H9 (cell line): ENCODE data around the gene ZNF79. TPM values are rescaled to one million over a fixed set of nuclear protein-coding genes. Genes with fewer than 3 reads are reported as not detected.

ENCODE experiments used
- DNase-seq: peaks from one replicate; pipeline ENCODE4 v3.0.0-alpha.2; 2017
- H2AFZ ChIP-seq: one replicate; pipeline ENCODE4 v1.6.1; 2013; ENCODE audit warnings: mild to moderate bottlenecking, low read length, control low read depth, moderate library complexity
- H2AK5ac ChIP-seq: 2 replicates; pipeline ENCODE4 v1.6.1; 2013; ENCODE audit warnings: low read length, control low read depth, mixed read lengths; ENCODE audit not compliant: insufficient read length
- H2BK120ac ChIP-seq: one replicate; pipeline ENCODE4 v1.6.1; 2013; ENCODE audit warnings: low read depth, mild to moderate bottlenecking, low read length, control low read depth, inconsistent platforms; ENCODE audit not compliant: poor library complexity, severe bottlenecking
- H2BK12ac ChIP-seq: 2 replicates; pipeline ENCODE4 v1.6.1; 2013; ENCODE audit warnings: low read length, control low read depth, mixed read lengths, low read depth; ENCODE audit not compliant: insufficient read length
- H2BK15ac ChIP-seq: 2 replicates; pipeline ENCODE4 v1.6.1; 2013; ENCODE audit warnings: low read depth, low read length, control low read depth
- H2BK20ac ChIP-seq: one replicate; pipeline ENCODE4 v1.6.1; 2013; ENCODE audit warnings: low read depth, mild to moderate bottlenecking, low read length, control low read depth, inconsistent platforms; ENCODE audit not compliant: poor library complexity, severe bottlenecking
- H2BK5ac ChIP-seq: 2 replicates; pipeline ENCODE4 v1.6.1; 2013; ENCODE audit warnings: low read length, control low read depth, mixed read lengths; ENCODE audit not compliant: insufficient read length
- H3K14ac ChIP-seq: 2 replicates; pipeline ENCODE4 v1.6.1; 2013; ENCODE audit warnings: low read length, control low read depth; ENCODE audit not compliant: insufficient read depth
- H3K18ac ChIP-seq: 2 replicates; pipeline ENCODE4 v1.6.1; 2013; ENCODE audit warnings: low read depth, mild to moderate bottlenecking, mixed read lengths, low read length, control low read depth; ENCODE audit not compliant: insufficient read length
- H3K23ac ChIP-seq: 2 replicates; pipeline ENCODE4 v1.6.1; 2013; ENCODE audit warnings: low read length, control low read depth, mixed read lengths, low read depth; ENCODE audit not compliant: insufficient read length
- H3K23me2 ChIP-seq: 2 replicates; pipeline ENCODE4 v1.6.1; 2013; ENCODE audit warnings: low read depth, mild to moderate bottlenecking, mixed read lengths, low read length, control low read depth; ENCODE audit not compliant: insufficient read length, poor library complexity, severe bottlenecking
- H3K27ac ChIP-seq: 2 replicates; pipeline ENCODE4 v1.5.1; 2013; ENCODE audit warnings: low read length, control low read depth, mixed read lengths, low read depth; ENCODE audit not compliant: insufficient read length
- H3K27me3 ChIP-seq: 2 replicates; pipeline ENCODE4 v1.6.1; 2013; ENCODE audit warnings: low read length, control low read depth, inconsistent platforms; ENCODE audit not compliant: insufficient read depth
- H3K4ac ChIP-seq: 2 replicates; pipeline ENCODE4 v1.6.1; 2013; ENCODE audit warnings: low read depth, mild to moderate bottlenecking, control low read depth, inconsistent platforms, low read length, moderate library complexity
- H3K4me1 ChIP-seq: 2 replicates; pipeline ENCODE4 v1.6.1; 2013; ENCODE audit warnings: low read length, control low read depth, inconsistent platforms; ENCODE audit not compliant: insufficient read depth
- H3K4me2 ChIP-seq: 2 replicates; pipeline ENCODE4 v1.6.1; 2013; ENCODE audit warnings: low read length, control low read depth, mixed read lengths; ENCODE audit not compliant: insufficient read length, insufficient read depth
- H3K56ac ChIP-seq: 2 replicates; pipeline ENCODE4 v1.6.1; 2013; ENCODE audit warnings: low read depth, mild to moderate bottlenecking, mixed read lengths, low read length, control low read depth; ENCODE audit not compliant: insufficient read length
- H3K79me1 ChIP-seq: 2 replicates; pipeline ENCODE4 v1.6.1; 2013; ENCODE audit warnings: low read depth, mild to moderate bottlenecking, moderate library complexity, low read length, control low read depth, inconsistent platforms; ENCODE audit not compliant: insufficient read depth, poor library complexity, severe bottlenecking
- H3K79me2 ChIP-seq: 2 replicates; pipeline ENCODE4 v1.6.1; 2013; ENCODE audit warnings: low read length, control low read depth, inconsistent platforms; ENCODE audit not compliant: insufficient read depth
- H3K9ac ChIP-seq: 2 replicates; pipeline ENCODE4 v1.6.1; 2013; ENCODE audit warnings: low read length, control low read depth, mixed read lengths; ENCODE audit not compliant: insufficient read length; ENCODE audit errors: extremely low read depth
- H3K9me3 ChIP-seq: one replicate; pipeline ENCODE4 v1.6.1; 2013; ENCODE audit warnings: low read depth, low read length, inconsistent platforms; ENCODE audit not compliant: control insufficient read depth
- H3T11ph ChIP-seq: one replicate; pipeline ENCODE4 v1.6.1; 2013; ENCODE audit warnings: mild to moderate bottlenecking, low read length, control low read depth, inconsistent platforms
- H4K20me1 ChIP-seq: one replicate; pipeline ENCODE4 v1.6.1; 2013; ENCODE audit not compliant: control insufficient read depth, insufficient read length, insufficient read depth
- H4K5ac ChIP-seq: 2 replicates; pipeline ENCODE4 v1.6.1; 2013; ENCODE audit warnings: low read depth, mild to moderate bottlenecking, mixed read lengths, low read length, control low read depth; ENCODE audit not compliant: insufficient read length
- H4K8ac ChIP-seq: replicated peaks from 2 replicates; pipeline ENCODE4 v1.6.1; 2013; ENCODE audit warnings: low read length, control low read depth, mixed read lengths, low read depth; ENCODE audit not compliant: insufficient read length
- H4K91ac ChIP-seq: 2 replicates; pipeline ENCODE4 v1.6.1; 2013; ENCODE audit warnings: low read depth, mild to moderate bottlenecking, moderate library complexity, mixed read lengths, low read length, control low read depth; ENCODE audit not compliant: insufficient read length
- H3K27ac Mint-ChIP-seq, 3 experiments: 2 replicates in 2 of 3; 3 replicates in 1 of 3; pipeline ENCODE4 v1.8.0; 2020 to 2021; ENCODE audit warnings: mixed read lengths in 3 of 3, mild to moderate bottlenecking in 1 of 3, moderate library complexity in 1 of 3
- H3K27me3 Mint-ChIP-seq: 2 replicates; pipeline ENCODE4 v1.8.0; 2021; ENCODE audit warnings: low read depth, mild to moderate bottlenecking, moderate library complexity, mixed read lengths
- H3K36me3 Mint-ChIP-seq, 3 experiments: 2 replicates in 2 of 3; 3 replicates in 1 of 3; pipeline ENCODE4 v1.8.0; 2020 to 2021; ENCODE audit warnings: low read depth in 3 of 3, mixed read lengths in 3 of 3; ENCODE audit not compliant: insufficient read depth in 1 of 3
- H3K4me1 Mint-ChIP-seq, 2 experiments: 2 replicates each; pipeline ENCODE4 v1.8.0; 2020; ENCODE audit warnings: mixed read lengths in 2 of 2
- H3K4me3 Mint-ChIP-seq, 2 experiments: 2 replicates in 1 of 2; 3 replicates in 1 of 2; pipeline ENCODE4 v1.8.0; 2020 to 2021; ENCODE audit warnings: mild to moderate bottlenecking in 2 of 2, mixed read lengths in 2 of 2, moderate library complexity in 1 of 2
- H3K9me3 Mint-ChIP-seq, 2 experiments: 2 replicates in 1 of 2; 3 replicates in 1 of 2; pipeline ENCODE4 v1.8.0; 2020; ENCODE audit warnings: mild to moderate bottlenecking in 2 of 2, mixed read lengths in 2 of 2, moderate library complexity in 1 of 2
- WGBS: extraction: QIAGEN DNeasy Blood & Tissue Kit; methylation state at CpG from one replicate; pipeline ENCODE4 v1.1.7; 2013; ENCODE audit warnings: missing lambda C conversion rate, low lambda C conversion rate, mixed read lengths; ENCODE audit not compliant: insufficient read length; ENCODE audit errors: extremely low coverage; 5-methylcytosine and 5-hydroxymethylcytosine counted together
- total RNA-seq: library from RNA; stranded (reverse); gene quantifications from 2 replicates; pipeline ENCODE4 v1.2.1, GENCODE V29; 2021
- TF ChIP-seq, protein P1 (sequence below): fragments of 200-600 bp; sonication (generic); conservative IDR thresholded peaks from 3 replicates; pipeline ENCODE4 v1.8.0; 2021; ENCODE audit warnings: antibody characterized with exemption, mild to moderate bottlenecking

ZNF79 gene
- total RNA-seq, 1 experiment from 2014 or later: 11.5 TPM

DNA sequence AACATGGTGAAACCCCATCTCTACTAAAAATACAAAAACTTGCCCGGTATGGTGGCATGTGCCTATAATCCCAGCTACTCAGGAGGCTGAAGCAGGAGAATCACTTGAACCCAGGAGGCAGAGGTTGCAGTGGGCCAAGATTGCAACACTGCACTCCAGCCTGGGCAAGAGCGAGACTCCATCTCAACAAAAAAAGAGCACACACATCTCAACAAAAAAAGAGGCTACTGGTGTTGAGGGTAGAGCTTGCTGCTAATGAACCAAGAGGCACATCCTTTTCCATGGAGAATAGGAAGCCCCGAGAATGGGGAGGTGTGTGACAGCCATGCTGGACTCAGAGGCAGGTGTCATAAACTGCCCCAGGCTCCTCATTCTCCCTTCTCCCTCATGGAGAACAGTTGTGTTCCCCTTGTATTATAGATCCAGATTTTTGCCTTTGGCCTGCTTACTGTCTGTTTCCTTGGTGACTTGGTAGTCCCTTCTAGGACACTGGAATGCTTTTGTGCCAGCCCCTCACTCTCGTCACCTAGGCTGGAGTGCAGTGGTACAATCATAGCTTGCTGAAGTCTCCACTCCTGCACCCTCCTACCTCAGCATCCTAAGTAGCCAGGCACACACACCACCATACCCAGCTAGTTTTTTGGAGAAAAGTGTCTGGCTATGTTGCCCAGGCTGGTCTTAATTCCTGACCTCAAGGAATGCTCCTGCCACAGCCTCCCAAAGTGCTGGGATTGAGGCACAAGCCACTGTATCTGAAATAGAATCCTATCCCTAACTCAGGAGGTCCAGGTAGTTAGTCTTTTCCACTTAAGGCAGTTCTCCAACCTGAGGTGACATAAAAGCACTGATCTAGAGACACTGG, 21.9 kb downstream of the ZNF79 start:
- peaks cover 12% of the 10 kb centered on the region for H3K23me2 ChIP-seq
- H3K4me1 Mint-ChIP-seq: peaks cover 21 to 24% of the 10 kb centered on the region in 2 experiments

More for the DNA sequence above, 21.9 kb downstream of the ZNF79 start:
- H3K79me2 ChIP-seq: peaks cover 20% of the 10 kb centered on the region; the same call in 1 of the 2 replicates
- no peak overlapping the region for H3K18ac ChIP-seq
- no peak overlapping the region for H3K27ac ChIP-seq
- H3K4ac ChIP-seq: no peak overlapping the region
- no peak overlapping the region for H3T11ph ChIP-seq
- no peak overlapping the region for H2BK5ac ChIP-seq
- no CpG with 5 or more reads among the region's 4 CpGs for whole genome bisulfite sequencing
- DNase-seq: peak; percentile 56
- no peak overlapping the region for H2AK5ac ChIP-seq
- no peaks in the 10 kb centered on the region for H3K27me3 ChIP-seq
- no peak overlapping the region for H4K5ac ChIP-seq
- H3K4me2 ChIP-seq: no peak overlapping the region
- H2BK20ac ChIP-seq: no peak overlapping the region
- no peak overlapping the region for H2AFZ ChIP-seq
- no peaks in the 10 kb centered on the region for H4K20me1 ChIP-seq
- H2BK120ac ChIP-seq: no peak overlapping the region
- H3K23ac ChIP-seq: no peak overlapping the region
- Mint-ChIP-seq H3K4me3 (no peak overlapping the region; a peak in 1 of 5 replicates), H3K36me3 (peaks cover 74 to 93% (median 83%) of the 10 kb centered on the region in 3 experiments), H3K27me3 (no peaks in the 10 kb centered on the region; the same call in 1 of the 2 replicates), H3K9me3 (peaks cover 0 to 3% of the 10 kb centered on the region in 2 experiments; a peak in 4 of 5 replicates), H3K27ac (peak overlapping the region in 2 of 3 experiments; percentile 87 to 99; a peak in 4 of 7 replicates)
- TF ChIP-seq, protein P1, sequence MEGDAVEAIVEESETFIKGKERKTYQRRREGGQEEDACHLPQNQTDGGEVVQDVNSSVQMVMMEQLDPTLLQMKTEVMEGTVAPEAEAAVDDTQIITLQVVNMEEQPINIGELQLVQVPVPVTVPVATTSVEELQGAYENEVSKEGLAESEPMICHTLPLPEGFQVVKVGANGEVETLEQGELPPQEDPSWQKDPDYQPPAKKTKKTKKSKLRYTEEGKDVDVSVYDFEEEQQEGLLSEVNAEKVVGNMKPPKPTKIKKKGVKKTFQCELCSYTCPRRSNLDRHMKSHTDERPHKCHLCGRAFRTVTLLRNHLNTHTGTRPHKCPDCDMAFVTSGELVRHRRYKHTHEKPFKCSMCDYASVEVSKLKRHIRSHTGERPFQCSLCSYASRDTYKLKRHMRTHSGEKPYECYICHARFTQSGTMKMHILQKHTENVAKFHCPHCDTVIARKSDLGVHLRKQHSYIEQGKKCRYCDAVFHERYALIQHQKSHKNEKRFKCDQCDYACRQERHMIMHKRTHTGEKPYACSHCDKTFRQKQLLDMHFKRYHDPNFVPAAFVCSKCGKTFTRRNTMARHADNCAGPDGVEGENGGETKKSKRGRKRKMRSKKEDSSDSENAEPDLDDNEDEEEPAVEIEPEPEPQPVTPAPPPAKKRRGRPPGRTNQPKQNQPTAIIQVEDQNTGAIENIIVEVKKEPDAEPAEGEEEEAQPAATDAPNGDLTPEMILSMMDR: no peak
- H3K14ac ChIP-seq: no peak overlapping the region
- H3K56ac ChIP-seq: no peak overlapping the region
- no peak overlapping the region for H2BK12ac ChIP-seq
- H4K91ac ChIP-seq: no peak overlapping the region
- no peak overlapping the region for H2BK15ac ChIP-seq
- no peaks in the 10 kb centered on the region for H3K4me1 ChIP-seq
- no peaks in the 10 kb centered on the region for H3K9me3 ChIP-seq
- no peak overlapping the region for H4K8ac ChIP-seq
- no peaks in the 10 kb centered on the region for H3K79me1 ChIP-seq
- no peak overlapping the region for H3K9ac ChIP-seq
